C4-2B (cell line): ENCODE measurements around the gene OR11L1.

Experiments used
- ZFX ChIP-seq: fragments of 450-650 bp; IDR thresholded peaks from 2 replicates; pipeline ENCODE4 v1.6.1; 2017
- TF ChIP-seq, protein P1 (sequence below): fragments of 450-650 bp; conservative IDR thresholded peaks from 2 replicates; pipeline ENCODE4 v1.5.1; 2017; ENCODE audit warnings: mild to moderate bottlenecking

DNA sequence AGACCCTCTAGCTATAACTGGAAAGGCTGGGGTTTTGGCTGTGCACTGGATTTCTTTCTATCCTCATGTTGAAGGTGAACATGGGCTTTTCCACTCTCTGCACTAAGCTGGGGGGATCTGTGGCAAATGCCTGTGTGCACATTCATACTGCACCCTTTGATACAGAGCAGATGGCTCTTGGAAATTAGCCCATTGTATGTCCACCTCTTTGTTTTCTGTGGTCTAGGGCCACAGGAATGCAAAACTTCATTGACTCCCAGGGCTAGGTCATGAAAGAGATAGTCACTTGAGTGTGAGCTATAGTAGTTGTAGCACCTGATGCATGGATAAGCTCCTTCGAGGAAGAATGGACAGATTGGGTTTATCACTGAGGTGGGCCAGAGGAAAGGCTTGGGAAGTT is 12.0 kb downstream of the OR11L1 start:
- TF ChIP-seq, protein P1, sequence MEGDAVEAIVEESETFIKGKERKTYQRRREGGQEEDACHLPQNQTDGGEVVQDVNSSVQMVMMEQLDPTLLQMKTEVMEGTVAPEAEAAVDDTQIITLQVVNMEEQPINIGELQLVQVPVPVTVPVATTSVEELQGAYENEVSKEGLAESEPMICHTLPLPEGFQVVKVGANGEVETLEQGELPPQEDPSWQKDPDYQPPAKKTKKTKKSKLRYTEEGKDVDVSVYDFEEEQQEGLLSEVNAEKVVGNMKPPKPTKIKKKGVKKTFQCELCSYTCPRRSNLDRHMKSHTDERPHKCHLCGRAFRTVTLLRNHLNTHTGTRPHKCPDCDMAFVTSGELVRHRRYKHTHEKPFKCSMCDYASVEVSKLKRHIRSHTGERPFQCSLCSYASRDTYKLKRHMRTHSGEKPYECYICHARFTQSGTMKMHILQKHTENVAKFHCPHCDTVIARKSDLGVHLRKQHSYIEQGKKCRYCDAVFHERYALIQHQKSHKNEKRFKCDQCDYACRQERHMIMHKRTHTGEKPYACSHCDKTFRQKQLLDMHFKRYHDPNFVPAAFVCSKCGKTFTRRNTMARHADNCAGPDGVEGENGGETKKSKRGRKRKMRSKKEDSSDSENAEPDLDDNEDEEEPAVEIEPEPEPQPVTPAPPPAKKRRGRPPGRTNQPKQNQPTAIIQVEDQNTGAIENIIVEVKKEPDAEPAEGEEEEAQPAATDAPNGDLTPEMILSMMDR, result no peak
- no peak for TF ChIP-seq ZFX
